Measurements from ENCODE around the gene ADCY7. TPM values are rescaled to one million over a fixed set of nuclear protein-coding genes. Genes with fewer than 3 reads are reported as not detected.

ADCY7 gene
- total and polyA plus RNA-seq, 9 of the 15 experiments (the other 6 are each of a cell fraction or from before 2014, with no cell fraction given): 2.3 to 108 (median 28.6) TPM

DNA sequence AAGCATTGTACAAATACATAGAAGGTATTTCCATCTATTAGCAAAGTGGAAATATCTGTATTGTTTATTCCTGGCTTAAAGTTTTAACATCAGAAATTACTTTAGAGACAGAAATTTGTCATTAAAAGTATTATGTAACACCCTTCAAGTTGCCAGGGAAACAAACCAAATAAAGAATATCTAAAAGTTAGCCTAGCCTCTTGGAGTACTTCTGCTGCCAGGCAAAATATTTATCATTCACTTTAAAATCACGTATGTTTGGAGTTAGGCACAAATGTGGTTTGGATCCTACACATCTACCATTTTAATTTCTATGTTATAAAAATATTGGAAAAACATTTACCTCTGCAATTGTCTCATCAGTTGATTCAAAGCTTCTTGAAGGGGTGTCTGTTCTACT, 87.7 kb downstream of the ADCY7 start:
- peaks cover 86% of the 10 kb centered on the region for H3K36me3 ChIP-seq (ENCODE audit: control insufficient read depth, insufficient read depth, low read length)
- POLR2A ChIA-PET: interaction anchor here (1.0 to 1.4 kb wide), 3 partner anchors 13 to 16 kb away, joined by 3 to 8 read pairs (median 6); no protein-coding TSS in a partner anchor
- in situ Hi-C loops (cut with MboI): loop anchor here (10.0 kb wide), 1 partner anchor 139 kb away; no protein-coding TSS in a partner anchor

More for the DNA sequence above, 87.7 kb downstream of the ADCY7 start:
- H3K27ac ChIP-seq (ENCODE audit: extremely low read depth, low read depth, low read length): no peak overlapping the region
- no peak overlapping the region for H3K4me3 ChIP-seq
- BruUV-seq (replicated peaks): no TSS peak
- CTCF ChIA-PET (ENCODE audit: low intra/inter-chr PET ratio): interaction anchor here (1.0 to 1.7 kb wide), 3 partner anchors 26 to 329 kb away, joined by 3 to 9 read pairs (median 3); partner anchors contain the start of gene CNEP1R1
- H3K9me3 ChIP-seq (replicated peaks; ENCODE audit: control insufficient read depth, insufficient read depth, low read depth, low read length): no peaks in the 10 kb centered on the region
- H3K79me2 ChIP-seq (ENCODE audit: control insufficient read depth, insufficient read depth, low read length): peaks cover 17% of the 10 kb centered on the region; the same call in 2 of the 3 replicates
- no peak overlapping the region for H3K4me2 ChIP-seq (ENCODE audit: insufficient read depth, low read length)
- no peak for FAIRE-seq
- no peak overlapping the region for H3K9ac ChIP-seq (ENCODE audit: insufficient read depth in 1 of 2, low read depth in 2 of 2, low read length in 2 of 2)
- no peaks in the 10 kb centered on the region for H3K9me1 ChIP-seq (ENCODE audit: control insufficient read depth, insufficient read depth, low read length)
- no peaks in the 10 kb centered on the region for H3K4me1 ChIP-seq (replicated peaks in 1 of 2; ENCODE audit: control insufficient read depth in 2 of 2, insufficient read depth in 2 of 2, low read length in 2 of 2)
- ATAC-seq: no peak
- WGBS (ENCODE audit: insufficient coverage, low coverage, missing lambda C conversion rate): 90% methylated on average over 1 of the region's 1 CpG
- intact Hi-C loops (cut with micrococcal nuclease): loop anchor here (2.0 kb wide), 1 partner anchor 27 kb away; no protein-coding TSS in a partner anchor
- no peak overlapping the region for H2AFZ ChIP-seq (ENCODE audit: low read depth, low read length)
- no peaks in the 10 kb centered on the region for H3K27me3 ChIP-seq (ENCODE audit: control insufficient read depth in 2 of 2, insufficient read depth in 2 of 2, low read length in 2 of 2)
- DNase-seq (ENCODE audit: extremely low read depth in 1 of 4, low spot score in 3 of 4): no peak
- TF ChIP-seq SMARCA4 (IDR thresholded peaks at IDR 0.05) (no peak), ZNF408 (CRISPR knock-in tag; IDR thresholded peaks at IDR 0.05; ENCODE audit: low read depth) (no peak), CBFB (CRISPR knock-in tag; IDR thresholded peaks at IDR 0.05) (no peak)
- TF ChIP-seq, protein P1, sequence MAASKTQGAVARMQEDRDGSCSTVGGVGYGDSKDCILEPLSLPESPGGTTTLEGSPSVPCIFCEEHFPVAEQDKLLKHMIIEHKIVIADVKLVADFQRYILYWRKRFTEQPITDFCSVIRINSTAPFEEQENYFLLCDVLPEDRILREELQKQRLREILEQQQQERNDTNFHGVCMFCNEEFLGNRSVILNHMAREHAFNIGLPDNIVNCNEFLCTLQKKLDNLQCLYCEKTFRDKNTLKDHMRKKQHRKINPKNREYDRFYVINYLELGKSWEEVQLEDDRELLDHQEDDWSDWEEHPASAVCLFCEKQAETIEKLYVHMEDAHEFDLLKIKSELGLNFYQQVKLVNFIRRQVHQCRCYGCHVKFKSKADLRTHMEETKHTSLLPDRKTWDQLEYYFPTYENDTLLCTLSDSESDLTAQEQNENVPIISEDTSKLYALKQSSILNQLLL (CRISPR knock-in tag; IDR thresholded peaks at IDR 0.05; ENCODE audit: borderline replicate concordance): no peak
- TF ChIP-seq, protein P2, sequence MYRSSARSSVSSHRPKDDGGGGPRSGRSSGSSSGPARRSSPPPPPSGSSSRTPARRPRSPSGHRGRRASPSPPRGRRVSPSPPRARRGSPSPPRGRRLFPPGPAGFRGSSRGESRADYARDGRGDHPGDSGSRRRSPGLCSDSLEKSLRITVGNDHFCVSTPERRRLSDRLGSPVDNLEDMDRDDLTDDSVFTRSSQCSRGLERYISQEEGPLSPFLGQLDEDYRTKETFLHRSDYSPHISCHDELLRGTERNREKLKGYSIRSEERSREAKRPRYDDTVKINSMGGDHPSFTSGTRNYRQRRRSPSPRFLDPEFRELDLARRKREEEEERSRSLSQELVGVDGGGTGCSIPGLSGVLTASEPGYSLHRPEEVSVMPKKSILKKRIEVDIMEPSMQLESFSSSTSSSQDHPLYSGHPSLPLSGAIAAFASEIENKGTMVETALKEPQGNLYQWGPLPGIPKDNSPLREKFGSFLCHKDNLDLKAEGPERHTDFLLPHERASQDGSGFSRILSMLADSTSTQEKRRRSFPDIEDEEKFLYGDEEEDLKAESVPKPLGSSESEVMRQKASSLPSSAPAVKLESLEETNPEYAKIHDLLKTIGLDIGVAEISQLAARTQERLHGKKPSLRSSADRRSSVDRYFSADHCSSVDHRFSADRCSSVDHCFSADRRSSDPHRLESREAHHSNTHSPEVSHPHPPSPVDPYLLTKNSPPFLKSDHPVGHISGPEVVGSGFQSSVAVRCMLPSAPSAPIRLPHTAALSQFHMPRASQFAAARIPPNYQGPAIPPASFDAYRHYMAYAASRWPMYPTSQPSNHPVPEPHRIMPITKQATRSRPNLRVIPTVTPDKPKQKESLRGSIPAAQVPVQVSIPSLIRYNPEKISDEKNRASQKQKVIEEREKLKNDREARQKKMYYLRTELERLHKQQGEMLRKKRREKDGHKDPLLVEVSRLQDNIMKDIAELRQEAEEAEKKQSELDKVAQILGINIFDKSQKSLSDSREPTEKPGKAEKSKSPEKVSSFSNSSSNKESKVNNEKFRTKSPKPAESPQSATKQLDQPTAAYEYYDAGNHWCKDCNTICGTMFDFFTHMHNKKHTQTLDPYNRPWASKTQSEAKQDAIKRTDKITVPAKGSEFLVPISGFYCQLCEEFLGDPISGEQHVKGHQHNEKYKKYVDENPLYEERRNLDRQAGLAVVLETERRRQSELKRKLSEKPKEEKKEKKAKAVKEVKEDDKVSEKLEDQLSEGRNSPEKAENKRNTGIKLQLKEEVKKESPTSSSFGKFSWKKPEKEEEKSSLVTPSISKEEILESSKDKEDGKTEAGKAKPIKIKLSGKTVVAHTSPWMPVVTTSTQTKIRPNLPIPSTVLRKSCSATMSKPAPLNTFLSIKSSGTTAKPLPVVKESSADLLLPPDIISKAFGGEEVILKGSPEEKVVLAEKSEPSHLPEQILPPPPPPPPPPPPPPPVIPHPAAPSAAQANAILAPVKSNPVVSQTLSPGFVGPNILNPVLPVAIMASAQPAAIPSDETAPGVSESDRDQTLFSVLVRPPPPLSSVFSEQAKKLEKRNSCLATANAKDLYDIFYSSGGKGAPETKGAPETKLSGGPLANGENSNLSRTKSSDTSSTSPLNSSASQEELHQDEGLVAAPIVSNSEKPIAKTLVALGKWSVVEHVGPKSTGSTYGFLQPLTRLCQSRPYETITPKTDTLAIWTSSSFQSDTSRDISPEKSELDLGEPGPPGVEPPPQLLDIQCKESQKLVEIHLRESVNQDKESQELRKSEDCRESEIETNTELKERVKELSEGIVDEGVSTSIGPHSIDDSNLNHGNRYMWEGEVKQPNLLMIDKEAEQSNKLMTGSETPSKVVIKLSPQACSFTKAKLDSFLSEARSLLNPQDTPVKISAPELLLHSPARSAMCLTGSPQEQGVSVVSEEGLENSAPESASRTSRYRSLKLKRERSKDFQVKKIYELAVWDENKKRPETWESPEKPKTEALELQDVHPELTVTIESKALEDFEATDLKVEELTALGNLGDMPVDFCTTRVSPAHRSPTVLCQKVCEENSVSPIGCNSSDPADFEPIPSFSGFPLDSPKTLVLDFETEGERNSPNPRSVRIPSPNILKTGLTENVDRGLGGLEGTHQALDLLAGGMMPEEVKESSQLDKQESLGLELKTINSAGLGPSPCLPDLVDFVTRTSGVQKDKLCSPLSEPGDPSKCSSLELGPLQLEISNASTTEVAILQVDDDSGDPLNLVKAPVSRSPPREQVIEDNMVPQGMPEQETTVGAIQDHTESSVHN (IDR thresholded peaks at IDR 0.05; ENCODE audit: borderline replicate concordance in 1 of 2, low read depth in 1 of 2): no peak
- TF ChIP-seq, protein P3, sequence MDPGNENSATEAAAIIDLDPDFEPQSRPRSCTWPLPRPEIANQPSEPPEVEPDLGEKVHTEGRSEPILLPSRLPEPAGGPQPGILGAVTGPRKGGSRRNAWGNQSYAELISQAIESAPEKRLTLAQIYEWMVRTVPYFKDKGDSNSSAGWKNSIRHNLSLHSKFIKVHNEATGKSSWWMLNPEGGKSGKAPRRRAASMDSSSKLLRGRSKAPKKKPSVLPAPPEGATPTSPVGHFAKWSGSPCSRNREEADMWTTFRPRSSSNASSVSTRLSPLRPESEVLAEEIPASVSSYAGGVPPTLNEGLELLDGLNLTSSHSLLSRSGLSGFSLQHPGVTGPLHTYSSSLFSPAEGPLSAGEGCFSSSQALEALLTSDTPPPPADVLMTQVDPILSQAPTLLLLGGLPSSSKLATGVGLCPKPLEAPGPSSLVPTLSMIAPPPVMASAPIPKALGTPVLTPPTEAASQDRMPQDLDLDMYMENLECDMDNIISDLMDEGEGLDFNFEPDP (CRISPR knock-in tag; IDR thresholded peaks at IDR 0.05): no peak
- TF ChIP-seq, protein P4, sequence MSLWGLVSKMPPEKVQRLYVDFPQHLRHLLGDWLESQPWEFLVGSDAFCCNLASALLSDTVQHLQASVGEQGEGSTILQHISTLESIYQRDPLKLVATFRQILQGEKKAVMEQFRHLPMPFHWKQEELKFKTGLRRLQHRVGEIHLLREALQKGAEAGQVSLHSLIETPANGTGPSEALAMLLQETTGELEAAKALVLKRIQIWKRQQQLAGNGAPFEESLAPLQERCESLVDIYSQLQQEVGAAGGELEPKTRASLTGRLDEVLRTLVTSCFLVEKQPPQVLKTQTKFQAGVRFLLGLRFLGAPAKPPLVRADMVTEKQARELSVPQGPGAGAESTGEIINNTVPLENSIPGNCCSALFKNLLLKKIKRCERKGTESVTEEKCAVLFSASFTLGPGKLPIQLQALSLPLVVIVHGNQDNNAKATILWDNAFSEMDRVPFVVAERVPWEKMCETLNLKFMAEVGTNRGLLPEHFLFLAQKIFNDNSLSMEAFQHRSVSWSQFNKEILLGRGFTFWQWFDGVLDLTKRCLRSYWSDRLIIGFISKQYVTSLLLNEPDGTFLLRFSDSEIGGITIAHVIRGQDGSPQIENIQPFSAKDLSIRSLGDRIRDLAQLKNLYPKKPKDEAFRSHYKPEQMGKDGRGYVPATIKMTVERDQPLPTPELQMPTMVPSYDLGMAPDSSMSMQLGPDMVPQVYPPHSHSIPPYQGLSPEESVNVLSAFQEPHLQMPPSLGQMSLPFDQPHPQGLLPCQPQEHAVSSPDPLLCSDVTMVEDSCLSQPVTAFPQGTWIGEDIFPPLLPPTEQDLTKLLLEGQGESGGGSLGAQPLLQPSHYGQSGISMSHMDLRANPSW (CRISPR knock-in tag; IDR thresholded peaks at IDR 0.05): no peak
- no peaks in the 10 kb centered on the region for H4K20me1 ChIP-seq (replicated peaks; ENCODE audit: control insufficient read depth, insufficient read depth, low read length)
